ENCODE results near the gene TRAIP.
A peak's percentile ranks its signal among the peaks of the same experiment; 100 is the strongest.
"Not testable (repeated sequence)": the region's sequence is repeated elsewhere in the genome, so short reads cannot be mapped to it uniquely, and the experiment has no call there.

Gene TRAIP

GRCh38 chr3:49872801-49873281, 16.5 kb upstream of the TRAIP start:
- no peak for FAIRE-seq

- no peak for FAIRE-seq
These were observed 15.3 kb upstream of the TRAIP start for GRCh38 chr3:49871531-49872153.

GRCh38 chr3:49869525-49870126, 13.3 kb upstream of the TRAIP start, which contains the start of gene CAMKV:
Gene CAMKV, minus strand, starts transcription at chr3:49869906. Its CDS starts 7,518 bp downstream, at chr3:49862388.
- FAIRE-seq: no peak

- no peak for FAIRE-seq
These were observed 12.6 kb upstream of the TRAIP start for GRCh38 chr3:49868862-49869466.

- FAIRE-seq: no peak
These were observed 11.5 kb upstream of the TRAIP start for GRCh38 chr3:49867871-49868321.

GRCh38 chr3:49867400-49867799, 11.0 kb upstream of the TRAIP start:
- no peak for FAIRE-seq

GRCh38 chr3:49865198-49865784, 8.9 kb upstream of the TRAIP start:
- FAIRE-seq: no peak

GRCh38 chr3:49864505-49864904, 8.1 kb upstream of the TRAIP start:
- FAIRE-seq: no peak

GRCh38 chr3:49859576-49860305, 3.4 kb upstream of the TRAIP start:
- FAIRE-seq: no peak

- no peak for FAIRE-seq
These were observed 702 bp downstream of the TRAIP start for GRCh38 chr3:49855662-49856061.

GRCh38 chr3:49845694-49846093, 10.7 kb downstream of the TRAIP start:
- no peak for FAIRE-seq

GRCh38 chr3:49844464-49845183, 11.7 kb downstream of the TRAIP start:
- no peak for FAIRE-seq

- no peak for FAIRE-seq
These were observed 13.4 kb downstream of the TRAIP start for GRCh38 chr3:49842843-49843517.

GRCh38 chr3:49841806-49842205, 14.6 kb downstream of the TRAIP start:
- no peak for FAIRE-seq

GRCh38 chr3:49841126-49841696, 15.2 kb downstream of the TRAIP start:
- FAIRE-seq: no peak

- no peak for FAIRE-seq
These were observed 16.0 kb downstream of the TRAIP start for GRCh38 chr3:49840388-49840787.

GRCh38 chr3:49839193-49839809, 17.1 kb downstream of the TRAIP start:
- FAIRE-seq: peak; percentile 35

GRCh38 chr3:49831341-49831740, 25.0 kb downstream of the TRAIP start:
- no peak for FAIRE-seq

GRCh38 chr3:49826016-49826415, 30.3 kb downstream of the TRAIP start:
- FAIRE-seq: no peak

GRCh38 chr3:49823131-49823530, 33.2 kb downstream of the TRAIP start:
- FAIRE-seq: not testable (repeated sequence)

Data from endometrium (tissue), 2 donors.